Keratinocyte (primary cell): ENCODE measurements around the gene ATG4A. TPM values are rescaled to one million over a fixed set of nuclear protein-coding genes. Genes with fewer than 3 reads are reported as not detected.

Experiments
- DNase-seq: peaks from one replicate; pipeline ENCODE4 v3.0.0-alpha.2; 2011; ENCODE audit warnings: low read depth, missing footprints, low spot score
- FAIRE-seq: peaks from 2 replicates; lab custom pipeline; 2011; peaks lifted over from hg19 to GRCh38; lab: Jason Lieb, UNC
- H2AFZ ChIP-seq: 2 replicates; pipeline ENCODE4 v1.6.0; 2012; ENCODE audit warnings: low read length, control low read depth, inconsistent platforms; ENCODE audit not compliant: control insufficient read depth
- H3K27ac ChIP-seq: 2 replicates; pipeline ENCODE4 v1.5.1; 2011; ENCODE audit warnings: low read length; ENCODE audit not compliant: control insufficient read depth, insufficient read depth
- H3K27me3 ChIP-seq: 3 replicates; pipeline ENCODE4 v1.6.0; 2011; ENCODE audit warnings: low read length; ENCODE audit not compliant: control insufficient read depth, insufficient read depth; ENCODE audit errors: extremely low read depth
- H3K36me3 ChIP-seq, 2 experiments: 2 replicates in 1 of 2; 3 replicates in 1 of 2; pipeline ENCODE4 v1.5.1; 2011; ENCODE audit warnings: low read length in 2 of 2, mild to moderate bottlenecking in 1 of 2; ENCODE audit not compliant: control insufficient read depth in 2 of 2, insufficient read depth in 2 of 2; ENCODE audit errors: extremely low read depth in 1 of 2
- H3K4me1 ChIP-seq: 3 replicates; pipeline ENCODE4 v1.5.1; 2011; ENCODE audit warnings: low read length; ENCODE audit not compliant: control insufficient read depth, insufficient read depth; ENCODE audit errors: extremely low read depth
- H3K4me2 ChIP-seq: 3 replicates; pipeline ENCODE4 v1.6.0; 2011; ENCODE audit warnings: low read depth, low read length; ENCODE audit not compliant: control insufficient read depth, insufficient read depth; ENCODE audit errors: extremely low read depth
- H3K4me3 ChIP-seq, 3 experiments: fragments of 200-600 bp in 1 of 3; sonication (generic) in 1 of 3; 2 replicates in 2 of 3; 3 replicates in 1 of 3; pipeline ENCODE4 v1.5.1; 2011 to 2016; ENCODE audit warnings: low read length in 3 of 3, mild to moderate bottlenecking in 3 of 3, control low read depth in 2 of 3, inconsistent platforms in 1 of 3, low read depth in 1 of 3, mixed read lengths in 1 of 3, mixed run types in 1 of 3, moderate library complexity in 1 of 3; ENCODE audit not compliant: control insufficient read depth in 2 of 3, insufficient read depth in 2 of 3; ENCODE audit errors: extremely low read depth in 1 of 3
- H3K79me2 ChIP-seq: 2 replicates; pipeline ENCODE4 v1.6.0; 2012; ENCODE audit warnings: low read length; ENCODE audit not compliant: control insufficient read depth, insufficient read depth
- H3K9ac ChIP-seq: 3 replicates; pipeline ENCODE4 v1.6.0; 2011; ENCODE audit warnings: low read length; ENCODE audit not compliant: control insufficient read depth, insufficient read depth; ENCODE audit errors: extremely low read depth
- H3K9me1 ChIP-seq: 3 replicates; pipeline ENCODE4 v1.6.0; 2011; ENCODE audit warnings: low read length; ENCODE audit not compliant: control insufficient read depth, insufficient read depth; ENCODE audit errors: extremely low read depth
- H3K9me3 ChIP-seq: 2 replicates; pipeline ENCODE4 v1.5.1; 2012; ENCODE audit warnings: low read depth, low read length; ENCODE audit not compliant: control insufficient read depth
- H4K20me1 ChIP-seq: 3 replicates; pipeline ENCODE4 v1.6.0; 2011; ENCODE audit warnings: low read length; ENCODE audit not compliant: control insufficient read depth, insufficient read depth; ENCODE audit errors: extremely low read depth
- EZH2 ChIP-seq: IDR thresholded peaks from one replicate; pipeline ENCODE4 v1.6.1; 2012; ENCODE audit warnings: inconsistent platforms, mild to moderate bottlenecking, low read length, moderate library complexity
- dilution Hi-C: fragments of 300-500 bp; cut with MboI; formaldehyde crosslinking; loops from one replicate; pipeline ENCODE4 v1.7.0; 2020; ENCODE audit warnings: low sequenced_read_pairs; ENCODE audit not compliant: extremely low pct_ligation_motif_present
- polyA plus RNA-seq, 5 experiments: library from polyadenylated mRNA; depleted of rRNA in 3 of 5; stranded (reverse) in 3 of 5; stranded (forward) in 1 of 5; unstranded in 1 of 5; fragments of >200 nt; gene quantifications; 1 replicate in 1 of 5; 2 replicates in 3 of 5; 3 replicates in 1 of 5; pipeline versions ENCODE4 v1.2.1 to v1.2.3, GENCODE V29; 2011 to 2012; ENCODE audit warnings: missing spikeins in 2 of 5, low read depth in 1 of 5, low replicate concordance in 1 of 5
- TF ChIP-seq, protein P1 (sequence below), 3 experiments: IDR thresholded peaks in 1 of 3; conservative IDR thresholded peaks in 1 of 3; optimal IDR thresholded peaks in 1 of 3; 2 replicates in 2 of 3; 3 replicates in 1 of 3; pipeline versions ENCODE3 to v1.5.1; 2011; ENCODE audit warnings: low read length in 3 of 3, mild to moderate bottlenecking in 3 of 3, moderate library complexity in 2 of 3, control low read depth in 1 of 3, inconsistent platforms in 1 of 3; ENCODE audit not compliant: insufficient read depth in 2 of 3; ENCODE audit errors: extremely low read depth in 1 of 3

Gene ATG4A
- polyA plus RNA-seq, 1 donor (not counting 4 experiments of a cell fraction or from before 2014, with no cell fraction given) = 19.3 TPM

DNA sequence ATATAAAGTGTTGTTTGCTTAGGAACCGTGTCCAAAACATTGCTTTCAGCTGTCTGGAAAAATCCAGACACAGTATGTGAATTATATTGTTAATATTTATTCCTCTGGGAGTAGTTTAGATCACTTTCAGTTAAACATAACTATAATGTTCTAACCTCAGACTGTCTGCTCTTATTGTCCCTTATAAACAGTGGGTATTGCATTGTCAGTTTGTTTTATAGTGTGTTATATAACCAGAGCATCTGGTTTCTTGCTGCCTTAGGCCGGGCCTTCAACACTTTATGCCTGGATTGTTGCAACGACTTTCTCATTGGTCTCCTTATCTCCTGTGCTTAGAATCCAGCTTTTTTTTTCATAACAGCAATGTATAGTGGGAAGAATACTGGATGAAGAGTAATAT is 26.4 kb downstream of the ATG4A start:
- DNase-seq (no peak), FAIRE-seq (no peak)
- no peak overlapping the region for H3K4me2 ChIP-seq
- no peak for TF ChIP-seq EZH2
- TF ChIP-seq, protein P1, sequence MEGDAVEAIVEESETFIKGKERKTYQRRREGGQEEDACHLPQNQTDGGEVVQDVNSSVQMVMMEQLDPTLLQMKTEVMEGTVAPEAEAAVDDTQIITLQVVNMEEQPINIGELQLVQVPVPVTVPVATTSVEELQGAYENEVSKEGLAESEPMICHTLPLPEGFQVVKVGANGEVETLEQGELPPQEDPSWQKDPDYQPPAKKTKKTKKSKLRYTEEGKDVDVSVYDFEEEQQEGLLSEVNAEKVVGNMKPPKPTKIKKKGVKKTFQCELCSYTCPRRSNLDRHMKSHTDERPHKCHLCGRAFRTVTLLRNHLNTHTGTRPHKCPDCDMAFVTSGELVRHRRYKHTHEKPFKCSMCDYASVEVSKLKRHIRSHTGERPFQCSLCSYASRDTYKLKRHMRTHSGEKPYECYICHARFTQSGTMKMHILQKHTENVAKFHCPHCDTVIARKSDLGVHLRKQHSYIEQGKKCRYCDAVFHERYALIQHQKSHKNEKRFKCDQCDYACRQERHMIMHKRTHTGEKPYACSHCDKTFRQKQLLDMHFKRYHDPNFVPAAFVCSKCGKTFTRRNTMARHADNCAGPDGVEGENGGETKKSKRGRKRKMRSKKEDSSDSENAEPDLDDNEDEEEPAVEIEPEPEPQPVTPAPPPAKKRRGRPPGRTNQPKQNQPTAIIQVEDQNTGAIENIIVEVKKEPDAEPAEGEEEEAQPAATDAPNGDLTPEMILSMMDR (optimal IDR thresholded peaks at IDR 0.05 in 1 of 3, IDR thresholded peaks at IDR 0.05 in 1 of 3, conservative IDR thresholded peaks at IDR 0.05 in 1 of 3; ENCODE audit: extremely low read depth in 1 of 3, insufficient read depth in 2 of 3, low read length in 3 of 3) = no peak
- H3K4me3 ChIP-seq = no peak overlapping the region
- no peaks in the 10 kb centered on the region for H3K79me2 ChIP-seq
- no peaks in the 10 kb centered on the region for H4K20me1 ChIP-seq
- no peaks in the 10 kb centered on the region for H3K9me3 ChIP-seq
- H3K9ac ChIP-seq = no peak overlapping the region
- no peak overlapping the region for H2AFZ ChIP-seq
- H3K27me3 ChIP-seq = no peaks in the 10 kb centered on the region
- H3K4me1 ChIP-seq = peaks cover 14% of the 10 kb centered on the region
- dilution Hi-C loops = no loop called here
- no peaks in the 10 kb centered on the region for H3K9me1 ChIP-seq
- no peaks in the 10 kb centered on the region for H3K36me3 ChIP-seq
- H3K27ac ChIP-seq = no peak overlapping the region

- no peak for TF ChIP-seq EZH2
- TF ChIP-seq, protein P1 (optimal IDR thresholded peaks at IDR 0.05 in 1 of 3, IDR thresholded peaks at IDR 0.05 in 1 of 3, conservative IDR thresholded peaks at IDR 0.05 in 1 of 3; ENCODE audit: extremely low read depth in 1 of 3, insufficient read depth in 2 of 3, low read length in 3 of 3) = no peak
- no peak for FAIRE-seq
- Histone ChIP-seq H3K4me2 (no peak overlapping the region), H3K4me1 (peaks cover 23% of the 10 kb centered on the region), H3K9ac (no peak overlapping the region), H3K9me1 (no peaks in the 10 kb centered on the region), H4K20me1 (no peaks in the 10 kb centered on the region), H3K79me2 (no peaks in the 10 kb centered on the region), H3K27me3 (no peaks in the 10 kb centered on the region), H3K36me3 (no peaks in the 10 kb centered on the region), H3K9me3 (no peaks in the 10 kb centered on the region), H2AFZ (no peak overlapping the region), H3K27ac (no peak overlapping the region), H3K4me3 (no peak overlapping the region)
- DNase-seq = no peak
- dilution Hi-C loops = no loop called here
Observed at GRCh38 chrX:108121291-108121690, 29.7 kb downstream of the ATG4A start.
